C4-2B (cell line): ENCODE data around the gene STARD10.
A peak's percentile ranks its signal among the peaks of the same experiment; 100 is the strongest.

Experiments used
- H3K27ac ChIP-seq: fragments of 450-650 bp; 2 replicates; pipeline ENCODE4 v1.5.1; 2017
- CTCF ChIP-seq: fragments of 450-650 bp; conservative IDR thresholded peaks from 2 replicates; pipeline ENCODE4 v1.5.1; 2017; ENCODE audit warnings: mild to moderate bottlenecking
- ZFX ChIP-seq: fragments of 450-650 bp; IDR thresholded peaks from 2 replicates; pipeline ENCODE4 v1.6.1; 2017

Gene STARD10, protein sequence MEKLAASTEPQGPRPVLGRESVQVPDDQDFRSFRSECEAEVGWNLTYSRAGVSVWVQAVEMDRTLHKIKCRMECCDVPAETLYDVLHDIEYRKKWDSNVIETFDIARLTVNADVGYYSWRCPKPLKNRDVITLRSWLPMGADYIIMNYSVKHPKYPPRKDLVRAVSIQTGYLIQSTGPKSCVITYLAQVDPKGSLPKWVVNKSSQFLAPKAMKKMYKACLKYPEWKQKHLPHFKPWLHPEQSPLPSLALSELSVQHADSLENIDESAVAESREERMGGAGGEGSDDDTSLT

DNA sequence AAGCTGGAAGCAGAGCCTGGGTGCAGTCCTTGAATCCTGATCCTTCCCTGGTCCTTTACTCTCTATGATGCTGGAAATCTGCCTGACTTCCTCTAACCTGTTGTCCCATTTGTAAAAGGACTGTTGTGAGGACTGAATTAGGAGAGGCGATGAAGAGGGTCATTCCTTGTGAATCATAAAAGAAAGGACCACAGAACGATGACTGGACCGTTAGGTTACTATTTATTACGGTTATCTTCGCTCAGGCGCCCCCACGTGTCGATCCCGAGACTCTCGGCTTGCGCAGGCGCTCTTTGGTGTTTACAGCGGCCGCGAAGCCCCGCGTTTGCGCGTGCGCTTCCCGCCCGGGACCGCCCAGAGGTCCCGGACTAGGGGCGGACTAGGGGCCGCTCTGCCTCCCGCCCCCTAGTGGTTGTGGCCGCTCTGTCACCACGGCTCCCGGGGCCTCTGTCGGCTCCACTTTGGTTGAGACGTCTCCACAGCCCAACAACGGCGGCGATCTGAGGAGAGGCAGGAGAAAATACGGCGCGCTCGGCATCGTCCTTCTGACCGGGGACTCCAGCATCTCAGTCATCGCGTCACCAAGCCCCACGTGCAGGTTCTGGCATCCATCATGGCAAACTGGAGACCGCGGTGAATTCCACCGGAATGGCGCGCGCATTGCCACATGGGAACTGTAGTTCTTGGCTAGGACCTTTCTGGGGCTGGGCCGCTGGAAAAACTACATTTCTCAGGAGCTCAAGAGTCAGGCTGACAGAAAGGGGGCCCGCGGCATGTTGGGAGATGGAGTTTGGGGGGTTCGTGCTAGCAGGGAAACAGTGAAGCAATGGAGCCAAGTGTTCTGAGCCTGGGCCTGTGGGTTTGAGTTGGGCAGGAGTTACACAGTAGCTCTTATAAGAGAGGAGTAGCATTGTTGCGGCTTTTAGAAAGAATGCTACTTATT lies at the start of gene STARD10:
Gene STARD10 (minus strand): TSS at position 623 of the 943 bp plus-strand sequence. CDS start 12,866 bp downstream, outside the sequence.
- no peak for TF ChIP-seq ZFX
- peak; percentile 100 for TF ChIP-seq CTCF
- peak within 1 kb of the TSS; percentile 59 for H3K27ac ChIP-seq

DNA sequence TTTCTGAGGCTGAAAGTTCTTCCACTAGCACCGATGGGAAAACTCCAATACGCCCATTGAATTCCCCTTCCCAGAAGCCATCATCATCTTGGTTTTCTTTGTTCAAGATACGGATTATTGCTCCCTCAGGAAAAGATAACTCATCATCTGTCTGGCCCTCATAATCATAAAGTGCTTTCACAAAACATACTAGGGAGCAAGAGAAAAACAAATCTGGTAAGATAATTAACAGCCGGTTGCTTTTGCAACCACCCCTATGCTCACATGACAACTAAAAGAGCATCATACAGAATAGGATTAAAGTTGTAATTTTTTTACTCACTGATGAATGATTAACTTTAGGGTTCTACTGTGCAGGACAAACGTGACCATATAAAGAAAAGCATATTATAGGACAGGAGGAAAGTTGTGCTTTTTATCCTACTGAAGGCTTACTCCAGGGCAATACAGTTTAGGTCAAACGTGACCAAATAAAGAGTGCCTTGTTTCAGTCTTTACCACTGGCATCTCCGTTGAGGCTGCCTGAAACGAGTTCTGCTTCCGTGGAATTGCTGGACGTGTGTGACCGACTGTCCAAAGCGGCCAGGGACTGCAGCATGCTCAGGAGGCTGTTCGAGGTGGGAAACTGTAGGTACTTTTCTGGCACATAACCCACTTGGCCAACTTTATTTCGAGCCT lies 48.9 kb upstream of the STARD10 start:
- TF ChIP-seq ZFX, result no peak
- no peak for TF ChIP-seq CTCF
- H3K27ac ChIP-seq, result no peak overlapping the region

DNA sequence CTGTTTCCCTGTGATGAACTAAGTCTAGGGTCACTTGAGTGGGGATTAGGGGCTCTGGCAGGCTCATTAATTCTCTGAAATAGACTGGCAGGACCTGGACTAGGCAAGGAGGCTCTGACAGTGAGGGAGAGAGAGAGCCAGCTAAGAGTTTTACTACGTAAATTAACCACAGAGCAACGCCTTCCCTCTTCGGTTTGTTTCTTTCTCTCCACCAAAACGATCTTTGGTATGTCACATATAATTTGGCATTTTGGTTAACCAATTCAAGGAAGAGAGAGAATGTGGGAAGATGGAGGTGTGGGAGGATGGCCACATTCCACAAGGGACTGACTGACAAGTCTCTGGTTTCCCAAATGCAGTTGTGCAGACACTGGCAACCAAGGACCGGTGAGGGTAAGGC lies 48.3 kb upstream of the STARD10 start:
- H3K27ac ChIP-seq, result no peak overlapping the region
- TF ChIP-seq CTCF (no peak), ZFX (no peak)

DNA sequence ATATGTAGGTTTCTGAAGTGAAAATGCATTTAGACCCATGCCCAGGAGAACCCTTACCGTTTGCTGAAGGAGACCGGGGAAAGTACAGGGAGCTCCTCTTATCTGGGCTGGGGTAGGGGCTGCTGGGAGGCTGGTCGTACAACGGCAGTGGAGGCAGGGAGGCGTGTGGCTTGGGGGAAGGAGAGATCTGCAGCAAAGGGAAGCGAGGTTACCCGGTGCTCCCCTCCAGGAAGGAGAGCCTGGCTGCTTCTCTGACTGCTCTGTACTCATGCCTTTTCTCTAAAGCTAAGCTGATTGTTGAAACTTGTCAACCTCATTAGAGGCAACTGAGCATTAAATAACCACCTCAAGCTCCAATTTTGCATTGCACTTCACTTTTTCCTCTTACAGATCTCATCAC lies 47.5 kb upstream of the STARD10 start:
- TF ChIP-seq ZFX, result no peak
- no peak for TF ChIP-seq CTCF
- H3K27ac ChIP-seq, result no peak overlapping the region

DNA sequence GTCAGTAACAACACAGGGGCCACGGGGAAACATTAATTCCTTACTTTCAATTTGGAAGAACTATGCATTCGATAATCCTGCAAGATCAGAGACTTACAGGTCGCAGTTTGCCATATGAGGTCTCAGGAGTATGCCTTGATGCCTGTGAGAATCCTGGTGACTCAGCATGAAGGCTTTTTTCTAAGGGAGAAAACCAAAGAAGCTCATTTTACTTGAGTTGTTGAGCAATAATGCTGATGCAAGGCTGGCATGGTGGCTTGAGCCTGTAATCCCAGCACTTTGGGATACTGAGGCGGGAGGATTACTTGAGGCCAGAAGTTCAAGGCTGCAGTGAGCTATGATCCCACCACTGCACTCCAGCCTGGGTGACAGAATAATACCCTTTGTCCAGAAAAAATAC lies 46.9 kb upstream of the STARD10 start:
- no peak overlapping the region for H3K27ac ChIP-seq
- no peak for TF ChIP-seq CTCF
- TF ChIP-seq ZFX, result no peak

- H3K27ac ChIP-seq, result no peak overlapping the region
- TF ChIP-seq ZFX (no peak), CTCF (no peak)
Observed at GRCh38 chr11:72838691-72839305, 45.0 kb upstream of the STARD10 start.
